Stimulated activated CD8-positive, alpha-beta memory T cell treated with anti-CD3 and anti-CD28 coated beads, Interleukin-15, amount 100 ng/mL, for 48 hours (primary cell): ENCODE results near the gene VSTM4.

ENCODE experiments used
- DNase-seq, 2 donors: peaks; one replicate each; pipeline ENCODE4 v3.0.0-alpha.2; 2020; ENCODE audit warnings: low read depth in 2 of 2

VSTM4 gene

GRCh38 chr10:49040601-49041000 is 74.7 kb downstream of the VSTM4 start:
- DNase-seq: no peak

GRCh38 chr10:49039409-49039808 is 75.9 kb downstream of the VSTM4 start:
- no peak for DNase-seq

- no peak for DNase-seq
Measured at GRCh38 chr10:49038711-49039110, 76.6 kb downstream of the VSTM4 start.

GRCh38 chr10:49037187-49037586 is 78.1 kb downstream of the VSTM4 start:
- no peak for DNase-seq

GRCh38 chr10:49036638-49037037 is 78.7 kb downstream of the VSTM4 start:
- no peak for DNase-seq

GRCh38 chr10:49035920-49036319 is 79.4 kb downstream of the VSTM4 start:
- no peak for DNase-seq

GRCh38 chr10:49034925-49035324 is 80.4 kb downstream of the VSTM4 start:
- DNase-seq: no peak

- DNase-seq: no peak
Measured at GRCh38 chr10:49033939-49034338, 81.4 kb downstream of the VSTM4 start.

- DNase-seq: no peak
Measured at GRCh38 chr10:49029666-49030065, 85.7 kb downstream of the VSTM4 start.

- no peak for DNase-seq
Measured at GRCh38 chr10:49028639-49029038, 86.7 kb downstream of the VSTM4 start.

- no peak for DNase-seq
Measured at GRCh38 chr10:49025347-49025983, 89.9 kb downstream of the VSTM4 start.

- no peak for DNase-seq
Measured at GRCh38 chr10:49024484-49024883, 90.8 kb downstream of the VSTM4 start.

- DNase-seq: no peak
Measured at GRCh38 chr10:49023752-49024151, 91.6 kb downstream of the VSTM4 start.

- no peak for DNase-seq
Measured at GRCh38 chr10:49023071-49023470, 92.3 kb downstream of the VSTM4 start.

- DNase-seq: no peak
Measured at GRCh38 chr10:49021685-49022084, 93.6 kb downstream of the VSTM4 start.

GRCh38 chr10:49015700-49016099 is 99.6 kb downstream of the VSTM4 start:
- DNase-seq: no peak

- DNase-seq: no peak
Measured at GRCh38 chr10:49012603-49013002, 102.7 kb downstream of the VSTM4 start.

- DNase-seq: no peak
Measured at GRCh38 chr10:49011756-49012155, 103.6 kb downstream of the VSTM4 start.

GRCh38 chr10:49010865-49011264 is 104.5 kb downstream of the VSTM4 start:
- DNase-seq: no peak

GRCh38 chr10:49010295-49010694 is 105.0 kb downstream of the VSTM4 start:
- DNase-seq: no peak

GRCh38 chr10:49009199-49009979 is 105.9 kb downstream of the VSTM4 start:
- no peak for DNase-seq

- DNase-seq: no peak
Measured at GRCh38 chr10:49008505-49009198, 106.7 kb downstream of the VSTM4 start.

- no peak for DNase-seq
Measured at GRCh38 chr10:49008091-49008490, 107.2 kb downstream of the VSTM4 start.
